Neural cell (in vitro differentiated cells): ENCODE measurements around the gene GABRD. TPM values are rescaled to one million over a fixed set of nuclear protein-coding genes. Genes with fewer than 3 reads are reported as not detected.

Experiments
- H2AFZ ChIP-seq: fragments of 200-600, 300-800 bp; sonication (generic), shearing (Covaris generic); 2 replicates; pipeline ENCODE4 v1.6.0; 2014; ENCODE audit warnings: low read depth, mild to moderate bottlenecking, antibody characterized with exemption, low read length, moderate library complexity
- H3F3A ChIP-seq: fragments of 200-600 bp; shearing (Covaris generic); 2 replicates; pipeline ENCODE4 v1.6.1; 2016; ENCODE audit warnings: mild to moderate bottlenecking, moderate library complexity, mixed read lengths, antibody characterized with exemption, low read length; ENCODE audit not compliant: insufficient read depth, poor library complexity, severe bottlenecking
- H3K27ac ChIP-seq: fragments of 200-600, 300-800 bp; sonication (generic), shearing (Covaris generic); 2 replicates; pipeline ENCODE4 v1.5.1; 2014; ENCODE audit warnings: mild to moderate bottlenecking, low read length, moderate library complexity
- H3K27me3 ChIP-seq: fragments of 300-800, 200-600 bp; sonication (generic), shearing (Covaris generic); 2 replicates; pipeline ENCODE4 v1.6.0; 2014; ENCODE audit warnings: mild to moderate bottlenecking, low read depth, low read length, moderate library complexity; ENCODE audit not compliant: insufficient read depth
- H3K36me3 ChIP-seq: fragments of 300-800, 200-600 bp; sonication (generic), shearing (Covaris generic); 2 replicates; pipeline ENCODE4 v1.5.1; 2014; ENCODE audit warnings: mild to moderate bottlenecking, antibody characterized with exemption, low read length, moderate library complexity; ENCODE audit not compliant: insufficient read depth
- H3K4me2 ChIP-seq: fragments of 300-800, 200-600 bp; sonication (generic), shearing (Covaris generic); 2 replicates; pipeline ENCODE4 v1.6.0; 2014; ENCODE audit warnings: mild to moderate bottlenecking, low read length
- H3K4me3 ChIP-seq: fragments of 300-800, 200-600 bp; sonication (generic), shearing (Covaris generic); 2 replicates; pipeline ENCODE4 v1.5.1; 2014; ENCODE audit warnings: mild to moderate bottlenecking, low read length, moderate library complexity
- H3K79me2 ChIP-seq: fragments of 200-600 bp; shearing (Covaris generic); replicated peaks from 2 replicates; pipeline ENCODE4 v1.6.0; 2014; ENCODE audit warnings: mild to moderate bottlenecking, low read length, moderate library complexity; ENCODE audit not compliant: insufficient read depth
- H3K9ac ChIP-seq: fragments of 300-800, 200-600 bp; sonication (generic), shearing (Covaris generic); 2 replicates; pipeline ENCODE4 v1.6.1; 2016; ENCODE audit warnings: mild to moderate bottlenecking, low read length, mixed read lengths
- H3K9me2 ChIP-seq: fragments of 200-600 bp; shearing (Covaris generic); 2 replicates; pipeline ENCODE4 v1.6.1; 2016; ENCODE audit warnings: mild to moderate bottlenecking, low read length, mixed read lengths; ENCODE audit not compliant: insufficient read depth
- H3K9me3 ChIP-seq: fragments of 200-600, 300-800 bp; sonication (generic), shearing (Covaris generic); 2 replicates; pipeline ENCODE4 v1.6.1; 2016; ENCODE audit warnings: mild to moderate bottlenecking, mixed run types, low read length, moderate library complexity, mixed read lengths
- H4K20me1 ChIP-seq: fragments of 200-600 bp; shearing (Covaris generic); 2 replicates; pipeline ENCODE4 v1.6.1; 2016; ENCODE audit warnings: mild to moderate bottlenecking, mixed run types; ENCODE audit not compliant: insufficient read depth
- CTCF ChIP-seq: fragments of 450-650 bp; IDR thresholded peaks from 2 replicates; pipeline ENCODE4 v1.5.1; 2014; ENCODE audit warnings: antibody characterized with exemption, mild to moderate bottlenecking, moderate library complexity; ENCODE audit not compliant: poor library complexity, severe bottlenecking
- EP300 ChIP-seq: fragments of 450-650 bp; conservative IDR thresholded peaks from 2 replicates; pipeline ENCODE4 v1.6.1; 2014; ENCODE audit warnings: antibody characterized with exemption, mild to moderate bottlenecking, moderate library complexity; ENCODE audit not compliant: poor library complexity, severe bottlenecking
- EZH2 ChIP-seq: fragments of 200-600, 300-800 bp; shearing (Covaris generic), sonication (generic); IDR thresholded peaks from 2 replicates; pipeline ENCODE4 v1.6.1; 2014; ENCODE audit warnings: antibody characterized with exemption, low read length, borderline replicate concordance, mild to moderate bottlenecking; ENCODE audit not compliant: insufficient read depth, poor library complexity, severe bottlenecking
- MXI1 ChIP-seq: fragments of 450-650 bp; conservative IDR thresholded peaks from 2 replicates; pipeline ENCODE4 v1.6.1; 2014; ENCODE audit warnings: antibody characterized with exemption, mild to moderate bottlenecking; ENCODE audit not compliant: poor library complexity, severe bottlenecking
- POLR2AphosphoS5 ChIP-seq: IDR thresholded peaks from 2 replicates; pipeline ENCODE4 v1.6.1; 2012
- RAD21 ChIP-seq: fragments of 450-650 bp; conservative IDR thresholded peaks from 2 replicates; pipeline ENCODE4 v1.6.1; 2014; ENCODE audit warnings: antibody characterized with exemption, mild to moderate bottlenecking, moderate library complexity
- REST ChIP-seq: IDR thresholded peaks from 2 replicates; pipeline ENCODE4 v1.6.1; 2012; ENCODE audit warnings: borderline replicate concordance
- SMC3 ChIP-seq: fragments of 450-650 bp; conservative IDR thresholded peaks from 2 replicates; pipeline ENCODE4 v1.6.1; 2014; ENCODE audit warnings: antibody characterized with exemption, mild to moderate bottlenecking, moderate library complexity; ENCODE audit not compliant: poor library complexity
- TAF1 ChIP-seq: IDR thresholded peaks from 2 replicates; pipeline ENCODE4 v1.6.1; 2012; ENCODE audit warnings: low read depth
- polyA plus RNA-seq: library from polyadenylated mRNA; depleted of rRNA; stranded (reverse); fragments of >200 nt; gene quantifications from 2 replicates; pipeline ENCODE4 v1.2.3, GENCODE V29; 2014

GABRD gene
- polyA plus RNA-seq, 1 donor from 2014 or later = 0.85 TPM

GRCh38 chr1:2056955-2057590, 37.9 kb downstream of the GABRD start:
- peaks cover 3% of the 10 kb centered on the region for H3K27me3 ChIP-seq
- no peak overlapping the region for H2AFZ ChIP-seq
- no peak overlapping the region for H3K9ac ChIP-seq
- H3K27ac ChIP-seq = no peak overlapping the region
- no peaks in the 10 kb centered on the region for H3K9me2 ChIP-seq
- TF ChIP-seq POLR2AphosphoS5 (no peak), MXI1 (no peak), TAF1 (no peak), EZH2 (no peak), RAD21 (no peak), SMC3 (no peak), CTCF (no peak), EP300 (no peak), REST (no peak)
- H3K4me3 ChIP-seq = no peak overlapping the region
- no peaks in the 10 kb centered on the region for H3K36me3 ChIP-seq
- H3K79me2 ChIP-seq = no peaks in the 10 kb centered on the region
- no peaks in the 10 kb centered on the region for H3F3A ChIP-seq
- H4K20me1 ChIP-seq = no peaks in the 10 kb centered on the region
- no peak overlapping the region for H3K4me2 ChIP-seq
- no peaks in the 10 kb centered on the region for H3K9me3 ChIP-seq

- Histone ChIP-seq H3K9me3 (no peaks in the 10 kb centered on the region), H3K27ac (no peak overlapping the region), H2AFZ (no peak overlapping the region)
Measured at GRCh38 chr1:2059290-2059953, 40.3 kb downstream of the GABRD start.

More at GRCh38 chr1:2059290-2059953, 40.3 kb downstream of the GABRD start:
- no peaks in the 10 kb centered on the region for H3F3A ChIP-seq
- no peak overlapping the region for H3K9ac ChIP-seq
- H3K27me3 ChIP-seq = no peaks in the 10 kb centered on the region
- no peaks in the 10 kb centered on the region for H3K79me2 ChIP-seq
- no peak for TF ChIP-seq EZH2
- TF ChIP-seq RAD21 = no peak
- TF ChIP-seq MXI1 = no peak
- H4K20me1 ChIP-seq = no peaks in the 10 kb centered on the region
- no peaks in the 10 kb centered on the region for H3K36me3 ChIP-seq
- no peak overlapping the region for H3K4me2 ChIP-seq
- no peak overlapping the region for H3K4me3 ChIP-seq
- no peaks in the 10 kb centered on the region for H3K9me2 ChIP-seq
